Peyer's patch (tissue), 4 donors: ENCODE data around the gene SERPINA10.

Source experiments
- CTCF ChIP-seq, 6 experiments: fragments of 450-650 bp in 4 of 6; fragments of 200-600 bp in 2 of 6; sonication (generic) in 1 of 6; IDR thresholded peaks; one replicate each; pipeline ENCODE4 v1.5.1; 2017 to 2019; ENCODE audit warnings: antibody characterized with exemption in 6 of 6, mild to moderate bottlenecking in 3 of 6, moderate library complexity in 1 of 6
- POLR2A ChIP-seq, 2 donors: fragments of 450-650 bp; IDR thresholded peaks; one replicate each; pipeline ENCODE4 v1.5.1; 2017; ENCODE audit warnings: antibody characterized with exemption in 2 of 2, mild to moderate bottlenecking in 2 of 2, moderate library complexity in 2 of 2

DNA sequence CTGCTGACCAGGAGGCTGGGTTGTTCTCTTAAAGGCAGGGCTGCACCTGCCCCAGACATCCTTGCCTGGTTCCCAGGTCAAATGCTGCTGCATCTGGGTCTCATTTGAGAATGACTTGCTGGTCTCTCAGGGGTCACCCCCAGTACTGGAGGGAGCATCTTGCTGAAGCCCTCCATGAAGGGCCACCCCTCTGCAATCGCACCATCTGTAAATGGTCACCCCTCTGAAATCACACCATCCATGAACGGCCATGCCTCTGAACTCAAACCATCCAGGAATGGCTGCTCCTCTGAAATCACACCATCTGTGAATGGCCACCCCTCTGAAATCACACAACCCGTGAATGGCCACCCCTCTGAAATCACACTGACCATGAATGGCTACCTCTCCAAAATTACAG, 37.4 kb upstream of the SERPINA10 start:
- no peak for TF ChIP-seq CTCF (IDR thresholded peaks at IDR 0.05)
- TF ChIP-seq POLR2A (IDR thresholded peaks at IDR 0.05) = no peak
